ENCODE data around the gene CD44. TPM values are rescaled to one million over a fixed set of nuclear protein-coding genes. Genes with fewer than 3 reads are reported as not detected.
"Not testable (repeated sequence)": the region's sequence is repeated elsewhere in the genome, so short reads cannot be mapped to it uniquely, and the experiment has no call there.

CD44 gene
- 405 and 667 TPM in 2 replicates for total RNA-seq (2014; rRNA removed; shearing (Covaris generic))

DNA sequence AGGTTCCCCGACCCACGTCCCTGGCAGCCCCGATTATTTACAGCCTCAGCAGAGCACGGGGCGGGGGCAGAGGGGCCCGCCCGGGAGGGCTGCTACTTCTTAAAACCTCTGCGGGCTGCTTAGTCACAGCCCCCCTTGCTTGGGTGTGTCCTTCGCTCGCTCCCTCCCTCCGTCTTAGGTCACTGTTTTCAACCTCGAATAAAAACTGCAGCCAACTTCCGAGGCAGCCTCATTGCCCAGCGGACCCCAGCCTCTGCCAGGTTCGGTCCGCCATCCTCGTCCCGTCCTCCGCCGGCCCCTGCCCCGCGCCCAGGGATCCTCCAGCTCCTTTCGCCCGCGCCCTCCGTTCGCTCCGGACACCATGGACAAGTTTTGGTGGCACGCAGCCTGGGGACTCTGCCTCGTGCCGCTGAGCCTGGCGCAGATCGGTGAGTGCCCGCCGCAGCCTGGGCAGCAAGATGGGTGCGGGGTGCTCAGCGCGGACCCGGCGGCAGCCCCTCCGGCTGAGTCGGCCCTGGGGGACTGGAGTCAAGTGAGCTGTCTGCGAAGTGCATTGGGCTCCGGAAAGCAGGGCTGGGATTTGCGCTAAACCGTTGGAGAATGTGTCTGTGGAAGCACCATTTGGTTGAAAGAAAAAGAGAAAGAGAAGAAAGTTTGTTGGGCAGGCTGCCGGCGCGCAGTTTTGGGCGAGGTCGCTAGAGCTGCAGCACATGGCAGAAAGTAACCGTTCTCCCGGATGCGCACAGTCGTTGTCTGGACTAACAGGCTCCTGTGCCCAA, at the start of gene CD44:
TSS of gene CD44 (plus strand) at position 229 of the 779 bp plus-strand sequence. CDS start at position 362, 133 bp downstream.
- DNase-seq (ENCODE audit: low read depth) = peak; percentile 94

- no peak for DNase-seq (ENCODE audit: low read depth)
Measured at GRCh38 chr11:35089666-35090065, 49.3 kb upstream of the CD44 start.

GRCh38 chr11:35090125-35090524, 48.8 kb upstream of the CD44 start:
- no peak for DNase-seq (ENCODE audit: low read depth)

- DNase-seq (ENCODE audit: low read depth) = not testable (repeated sequence)
Measured at GRCh38 chr11:35090991-35091390, 48.0 kb upstream of the CD44 start.

DNA sequence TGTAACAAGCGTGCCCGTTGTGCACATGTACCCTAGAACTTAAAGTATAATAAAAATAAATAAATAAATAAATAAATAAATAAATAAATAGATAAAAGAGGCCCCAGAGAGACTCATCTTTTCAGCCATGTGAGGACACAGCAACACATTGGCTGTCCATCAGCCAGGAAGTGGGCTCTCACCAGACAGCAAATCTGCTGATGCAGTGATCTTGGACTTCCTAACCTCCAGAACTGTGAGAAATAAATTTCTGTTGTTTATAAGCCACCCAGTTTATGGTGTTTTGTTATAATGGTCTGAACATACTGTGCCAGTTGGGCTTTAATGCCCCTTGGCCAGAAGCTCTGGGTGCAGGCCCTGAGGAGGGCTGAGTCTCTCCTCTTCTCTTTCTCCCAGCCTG, 42.2 kb upstream of the CD44 start:
- no peak for DNase-seq (ENCODE audit: low read depth)

- no peak for DNase-seq (ENCODE audit: low read depth)
Measured at GRCh38 chr11:35097814-35098455, 41.0 kb upstream of the CD44 start.

DNA sequence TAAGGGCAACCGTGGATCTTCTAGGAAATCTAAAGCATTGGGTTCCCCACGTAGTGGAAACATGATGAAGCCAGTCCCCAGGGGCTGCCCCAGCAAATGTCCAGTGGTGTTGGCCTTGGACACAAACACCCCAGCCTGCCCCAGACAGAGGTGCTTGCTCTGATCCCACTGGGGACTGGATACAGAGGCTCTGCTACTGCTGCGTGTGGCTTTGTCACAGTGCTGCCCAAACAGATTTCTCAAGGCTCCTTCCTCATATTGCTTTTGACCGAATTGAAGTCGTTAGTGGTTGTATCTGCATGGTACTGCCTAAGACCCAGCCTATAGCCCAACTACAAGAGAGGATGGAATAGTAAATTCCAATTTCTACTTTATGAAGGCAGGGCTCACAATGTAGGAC, 40.1 kb upstream of the CD44 start:
- DNase-seq (ENCODE audit: low read depth) = no peak

DNA sequence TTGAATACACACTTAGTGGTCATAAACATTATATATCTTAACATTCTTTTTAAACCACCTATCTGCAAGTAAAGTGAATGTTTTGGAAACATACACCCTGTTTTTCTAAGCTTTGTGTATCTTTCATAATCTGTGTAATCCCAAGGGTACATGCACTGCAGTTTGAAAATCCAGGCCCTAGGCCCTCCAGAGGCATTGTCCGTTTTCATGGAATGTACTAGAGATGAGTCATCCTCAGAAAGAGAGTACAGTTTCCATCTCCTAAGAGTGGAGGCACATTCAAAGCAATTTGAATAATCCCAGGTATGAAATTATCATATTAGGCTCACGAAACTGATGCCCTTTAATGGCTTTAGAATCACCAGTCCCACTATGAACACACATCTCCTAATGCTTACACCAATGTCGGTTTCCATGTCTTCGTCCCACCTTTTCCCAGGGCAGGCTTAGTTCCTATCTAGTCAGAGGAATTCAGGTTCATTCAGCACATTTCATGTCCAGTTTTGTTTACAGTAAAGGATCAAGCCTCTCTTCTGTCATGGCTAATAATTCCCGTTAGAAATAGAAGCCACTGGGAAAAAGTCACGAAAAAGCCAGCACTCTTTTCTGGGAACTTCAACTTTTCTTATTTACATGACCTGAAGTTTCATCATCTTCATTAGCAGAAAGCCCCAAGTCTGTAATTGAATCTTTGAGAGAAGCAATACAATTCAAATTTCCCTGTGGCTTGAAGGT, 39.5 kb upstream of the CD44 start:
- peak; percentile 86 for DNase-seq (ENCODE audit: low read depth)

DNA sequence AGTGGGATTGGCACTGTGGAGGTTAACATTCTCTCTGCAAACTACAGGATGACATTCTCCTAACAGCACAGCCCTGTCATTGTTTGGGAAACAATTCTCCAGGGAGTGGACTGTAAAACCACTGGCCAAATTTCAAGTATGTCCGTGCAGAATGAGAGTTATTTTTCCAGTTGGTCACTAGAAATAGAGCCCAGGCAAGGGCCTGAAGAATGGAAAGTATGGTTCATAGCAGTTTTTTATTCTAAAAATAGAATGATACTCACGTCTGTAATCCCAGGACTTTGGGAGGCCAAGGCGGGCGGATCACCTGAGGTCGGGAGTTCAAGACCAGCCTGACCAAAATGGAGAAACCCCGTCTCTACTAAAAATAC, 39.0 kb upstream of the CD44 start:
- peak; percentile 96 for DNase-seq (ENCODE audit: low read depth)

DNA sequence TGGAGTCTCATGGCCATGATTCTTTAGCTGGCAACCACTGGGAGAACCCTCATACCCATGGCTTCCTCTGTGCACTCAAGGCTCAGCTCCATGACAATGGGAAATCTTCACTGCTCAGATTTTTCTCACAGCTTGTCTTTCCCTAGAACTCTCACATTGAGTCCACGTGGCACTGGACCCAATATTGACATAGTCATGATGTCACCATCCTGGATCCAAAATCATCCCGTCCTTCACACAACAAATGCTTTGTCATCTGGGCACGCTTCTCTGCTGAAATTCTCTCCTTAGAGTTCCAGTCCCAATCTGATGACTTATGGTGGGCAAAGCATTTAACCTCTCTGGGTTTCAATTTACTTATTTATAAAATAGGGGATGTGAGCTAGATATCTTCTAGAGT, 37.7 kb upstream of the CD44 start:
- no peak for DNase-seq (ENCODE audit: low read depth)

DNA sequence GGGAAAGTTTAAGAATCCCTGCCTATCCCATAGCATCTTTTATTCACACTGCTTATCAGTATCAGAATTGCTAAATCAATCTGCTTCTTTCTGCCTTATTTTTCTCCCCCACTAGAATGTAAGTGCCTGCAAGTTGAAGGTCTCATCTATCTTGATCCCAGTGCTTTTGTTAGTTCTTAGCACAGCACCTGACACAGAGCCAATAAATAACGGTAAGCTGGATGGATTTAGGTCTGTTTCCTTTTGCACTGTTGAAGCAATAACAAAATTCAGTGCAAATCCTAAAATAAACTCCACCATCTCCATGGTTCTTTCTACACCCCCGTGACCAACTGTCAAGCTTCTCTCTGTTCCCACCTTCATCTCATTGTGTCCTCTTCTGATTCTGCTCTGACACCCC, 36.7 kb upstream of the CD44 start:
- DNase-seq (ENCODE audit: low read depth) = no peak

- peak; percentile 88 for DNase-seq (ENCODE audit: low read depth)
Measured at GRCh38 chr11:35103366-35104208, 35.4 kb upstream of the CD44 start.

- no peak for DNase-seq (ENCODE audit: low read depth)
Measured at GRCh38 chr11:35104655-35105054, 34.3 kb upstream of the CD44 start.

GRCh38 chr11:35105319-35106079, 33.5 kb upstream of the CD44 start:
- DNase-seq (ENCODE audit: low read depth) = no peak

- DNase-seq (ENCODE audit: low read depth) = no peak
Measured at GRCh38 chr11:35106595-35106994, 32.4 kb upstream of the CD44 start.

- no peak for DNase-seq (ENCODE audit: low read depth)
Measured at GRCh38 chr11:35107861-35108260, 31.1 kb upstream of the CD44 start.

DNA sequence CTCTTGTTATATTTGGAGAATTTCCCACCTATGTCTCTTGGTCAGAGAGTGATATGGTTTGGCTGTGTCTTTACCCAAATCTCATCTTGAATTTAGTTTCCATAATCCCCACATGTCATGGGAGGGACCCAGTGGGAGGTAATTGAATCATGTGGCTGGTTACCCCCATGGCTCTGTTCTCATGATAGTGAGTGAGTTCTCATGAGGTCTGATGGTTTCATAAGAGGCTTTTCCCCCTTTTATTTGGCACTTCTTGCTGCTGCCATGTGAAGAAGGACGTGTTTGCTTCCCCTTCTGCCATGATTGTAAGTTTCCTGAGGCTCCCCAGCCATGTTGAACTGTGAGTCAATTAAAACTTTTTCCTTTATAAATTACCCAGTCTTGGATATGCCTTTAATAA, 30.6 kb upstream of the CD44 start:
- DNase-seq (ENCODE audit: low read depth) = not testable (repeated sequence)

DNA sequence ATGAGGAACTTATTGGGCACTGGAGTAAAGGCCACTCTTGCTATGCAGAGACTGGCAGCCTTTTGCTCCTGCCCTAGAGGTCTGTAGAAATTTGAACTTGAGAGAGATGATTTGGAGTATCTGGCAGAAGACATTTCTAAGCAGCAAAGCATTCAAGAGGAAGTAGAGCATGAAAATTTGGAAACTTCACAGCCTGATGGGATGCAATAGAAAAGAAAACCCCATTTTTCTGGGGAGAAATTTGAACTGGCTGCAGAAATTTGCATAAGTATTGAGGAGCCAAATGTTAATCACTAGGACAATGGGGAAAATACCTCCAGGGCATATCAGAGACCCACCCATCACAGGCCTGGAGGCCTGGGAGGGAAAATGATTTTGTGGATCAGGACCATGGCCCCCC, 29.9 kb upstream of the CD44 start:
- no peak for DNase-seq (ENCODE audit: low read depth)

DNA sequence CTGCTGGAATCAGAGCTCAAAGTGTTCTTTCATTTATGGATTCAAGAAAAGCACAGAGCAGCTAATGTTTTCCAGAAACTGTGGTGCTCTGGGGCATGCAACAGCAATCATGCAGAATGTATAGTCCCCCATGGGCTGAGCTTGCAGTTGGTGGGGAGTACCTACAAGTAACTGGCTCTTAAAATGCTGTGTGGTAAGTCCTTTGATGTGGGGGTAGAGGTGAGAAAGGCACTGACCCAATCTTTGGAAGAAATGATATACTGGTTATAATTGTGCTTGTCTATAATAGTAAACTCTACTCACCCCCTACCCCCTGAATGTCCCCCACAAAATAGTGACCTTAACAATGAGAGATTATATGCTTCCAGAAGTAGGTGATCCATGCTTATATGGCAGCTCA, 29.1 kb upstream of the CD44 start:
- no peak for DNase-seq (ENCODE audit: low read depth)

- peak; percentile 99 for DNase-seq (ENCODE audit: low read depth)
Measured at GRCh38 chr11:35111161-35112055, 27.6 kb upstream of the CD44 start.

Data from M059J (cell line).